Smooth muscle cell (in vitro differentiated cells): ENCODE data around the gene TNFRSF1B. TPM values are rescaled to one million over a fixed set of nuclear protein-coding genes. Genes with fewer than 3 reads are reported as not detected.

Source experiments
- DNase-seq: peaks from one replicate; lab custom pipeline; 2025; ENCODE audit not compliant: unreplicated experiment; lab: John Stamatoyannopoulos, UW
- H2AFZ ChIP-seq: fragments of 200-600 bp; sonication (generic); 2 replicates; pipeline ENCODE4 v1.6.0; 2016; ENCODE audit warnings: antibody characterized with exemption, low read depth, mild to moderate bottlenecking
- H3F3A ChIP-seq: fragments of 200-600 bp; sonication (generic); 2 replicates; pipeline ENCODE4 v1.6.0; 2017; ENCODE audit warnings: antibody characterized with exemption, low read depth
- H3K27ac ChIP-seq: fragments of 200-600 bp; sonication (generic); 2 replicates; pipeline ENCODE4 v1.5.1; 2016; ENCODE audit warnings: low read depth, mild to moderate bottlenecking
- H3K27me3 ChIP-seq: fragments of 200-600 bp; sonication (generic); 2 replicates; pipeline ENCODE4 v1.6.1; 2016; ENCODE audit warnings: low read depth, mild to moderate bottlenecking
- H3K36me3 ChIP-seq: fragments of 200-600 bp; sonication (generic); 2 replicates; pipeline ENCODE4 v1.5.1; 2016; ENCODE audit warnings: low read depth
- H3K4me1 ChIP-seq: fragments of 200-600 bp; sonication (generic); 2 replicates; pipeline ENCODE4 v1.5.1; 2016; ENCODE audit warnings: low read depth
- H3K4me2 ChIP-seq: fragments of 200-600 bp; sonication (generic); 2 replicates; pipeline ENCODE4 v1.6.0; 2016; ENCODE audit warnings: mild to moderate bottlenecking
- H3K4me3 ChIP-seq: fragments of 200-600 bp; sonication (generic); 2 replicates; pipeline ENCODE4 v1.5.1; 2016; ENCODE audit warnings: mild to moderate bottlenecking
- H3K79me2 ChIP-seq: fragments of 200-600 bp; sonication (generic); 2 replicates; pipeline ENCODE4 v1.6.0; 2016; ENCODE audit warnings: low read depth, mild to moderate bottlenecking
- H3K9ac ChIP-seq: fragments of 200-600 bp; sonication (generic); 2 replicates; pipeline ENCODE4 v1.6.0; 2016; ENCODE audit warnings: low read depth
- H3K9me3 ChIP-seq: fragments of 200-600 bp; sonication (generic); replicated peaks from 2 replicates; pipeline ENCODE4 v1.5.1; 2016; ENCODE audit warnings: low read depth
- H4K20me1 ChIP-seq: fragments of 200-600 bp; sonication (generic); 2 replicates; pipeline ENCODE4 v1.6.0; 2016; ENCODE audit warnings: low read depth
- CTCF ChIP-seq: fragments of 200-600 bp; sonication (generic); IDR thresholded peaks from 2 replicates; pipeline ENCODE4 v1.5.1; 2017; ENCODE audit warnings: borderline replicate concordance, mild to moderate bottlenecking, antibody characterized with exemption; ENCODE audit not compliant: insufficient read depth, poor library complexity, severe bottlenecking
- WGBS: methylation state at CpG from one replicate; pipeline ENCODE4 v1.1.7; 2016; ENCODE audit warnings: low lambda C conversion rate; 5-methylcytosine and 5-hydroxymethylcytosine counted together
- polyA plus RNA-seq: library from polyadenylated mRNA; unstranded; fragments of >200 nt; fragmentation: Nextera tagmentation; extraction: Ambion mirVana; gene quantifications from 2 replicates; pipeline ENCODE4 v1.2.1, GENCODE V29; 2016
- total RNA-seq: library from RNA; depleted of rRNA; stranded (reverse); fragments of >200 nt; gene quantifications from 2 replicates; pipeline ENCODE4 v1.2.3, GENCODE V29; 2014

TNFRSF1B gene
- total and polyA plus RNA-seq, 2 experiments from 2014 or later = 9.0 to 20.3 TPM

- 91% methylated on average over 6 of the region's 6 CpGs for WGBS
- TF ChIP-seq CTCF = no peak
These were observed 17.0 kb upstream of the TNFRSF1B start for GRCh38 chr1:12149791-12150175.

GRCh38 chr1:12150456-12151200 lies 16.2 kb upstream of the TNFRSF1B start:
- Histone ChIP-seq H3K27ac (no peak overlapping the region), H3K9me3 (no peaks in the 10 kb centered on the region), H3K9ac (no peak overlapping the region), H3F3A (no peaks in the 10 kb centered on the region), H3K4me2 (no peak overlapping the region), H3K79me2 (no peaks in the 10 kb centered on the region), H4K20me1 (no peaks in the 10 kb centered on the region), H3K4me1 (no peaks in the 10 kb centered on the region), H3K36me3 (no peaks in the 10 kb centered on the region), H3K27me3 (no peaks in the 10 kb centered on the region), H2AFZ (no peak overlapping the region), H3K4me3 (no peak overlapping the region)
- DNase-seq = no peak
- 86% methylated on average over 9 of the region's 9 CpGs for WGBS
- TF ChIP-seq CTCF = no peak

More at GRCh38 chr1:12149791-12150175, 17.0 kb upstream of the TNFRSF1B start:
- Histone ChIP-seq H3K27me3 (no peaks in the 10 kb centered on the region), H3K4me3 (no peak overlapping the region), H3K4me2 (no peak overlapping the region), H3K9me3 (no peaks in the 10 kb centered on the region), H2AFZ (no peak overlapping the region), H3K27ac (no peak overlapping the region), H4K20me1 (no peaks in the 10 kb centered on the region), H3K9ac (no peak overlapping the region), H3F3A (no peaks in the 10 kb centered on the region), H3K79me2 (no peaks in the 10 kb centered on the region), H3K36me3 (no peaks in the 10 kb centered on the region), H3K4me1 (no peaks in the 10 kb centered on the region)
- DNase-seq = no peak

GRCh38 chr1:12151465-12151864 lies 15.3 kb upstream of the TNFRSF1B start:
- H4K20me1 ChIP-seq = no peaks in the 10 kb centered on the region
- H3K4me1 ChIP-seq = no peaks in the 10 kb centered on the region
- H3K4me2 ChIP-seq = no peak overlapping the region
- H3K9ac ChIP-seq = no peak overlapping the region
- no peaks in the 10 kb centered on the region for H3F3A ChIP-seq
- no peaks in the 10 kb centered on the region for H3K36me3 ChIP-seq
- TF ChIP-seq CTCF = no peak
- H2AFZ ChIP-seq = no peak overlapping the region
- no peaks in the 10 kb centered on the region for H3K9me3 ChIP-seq
- 100% methylated on average over 2 of the region's 2 CpGs for WGBS
- no peak for DNase-seq
- no peak overlapping the region for H3K27ac ChIP-seq
- no peak overlapping the region for H3K4me3 ChIP-seq
- no peaks in the 10 kb centered on the region for H3K79me2 ChIP-seq
- no peaks in the 10 kb centered on the region for H3K27me3 ChIP-seq
